Measurements from ENCODE around the gene AQP1.

AQP1 gene

DNA sequence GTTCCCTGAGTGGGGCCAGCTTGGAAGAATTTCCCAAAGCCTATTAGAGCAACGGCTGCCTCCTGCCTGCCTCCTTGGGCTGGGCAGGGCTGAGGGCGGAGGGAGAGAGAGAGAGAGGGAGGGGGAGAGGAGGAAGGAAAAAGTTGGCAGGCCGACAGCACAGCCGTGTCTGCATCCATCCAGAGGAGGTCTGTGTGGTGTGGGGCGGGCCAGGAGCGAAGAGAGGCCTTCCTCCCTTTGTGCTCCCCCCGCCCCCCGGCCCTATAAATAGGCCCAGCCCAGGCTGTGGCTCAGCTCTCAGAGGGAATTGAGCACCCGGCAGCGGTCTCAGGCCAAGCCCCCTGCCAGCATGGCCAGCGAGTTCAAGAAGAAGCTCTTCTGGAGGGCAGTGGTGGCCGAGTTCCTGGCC, at the start of gene AQP1:
Gene AQP1 (plus strand): TSS at position 293 of the 409 bp plus-strand sequence. CDS start 57 bp downstream, at position 350.
- DNase-seq (ENCODE audit: low read depth): no peak
- TF ChIP-seq, protein P1, sequence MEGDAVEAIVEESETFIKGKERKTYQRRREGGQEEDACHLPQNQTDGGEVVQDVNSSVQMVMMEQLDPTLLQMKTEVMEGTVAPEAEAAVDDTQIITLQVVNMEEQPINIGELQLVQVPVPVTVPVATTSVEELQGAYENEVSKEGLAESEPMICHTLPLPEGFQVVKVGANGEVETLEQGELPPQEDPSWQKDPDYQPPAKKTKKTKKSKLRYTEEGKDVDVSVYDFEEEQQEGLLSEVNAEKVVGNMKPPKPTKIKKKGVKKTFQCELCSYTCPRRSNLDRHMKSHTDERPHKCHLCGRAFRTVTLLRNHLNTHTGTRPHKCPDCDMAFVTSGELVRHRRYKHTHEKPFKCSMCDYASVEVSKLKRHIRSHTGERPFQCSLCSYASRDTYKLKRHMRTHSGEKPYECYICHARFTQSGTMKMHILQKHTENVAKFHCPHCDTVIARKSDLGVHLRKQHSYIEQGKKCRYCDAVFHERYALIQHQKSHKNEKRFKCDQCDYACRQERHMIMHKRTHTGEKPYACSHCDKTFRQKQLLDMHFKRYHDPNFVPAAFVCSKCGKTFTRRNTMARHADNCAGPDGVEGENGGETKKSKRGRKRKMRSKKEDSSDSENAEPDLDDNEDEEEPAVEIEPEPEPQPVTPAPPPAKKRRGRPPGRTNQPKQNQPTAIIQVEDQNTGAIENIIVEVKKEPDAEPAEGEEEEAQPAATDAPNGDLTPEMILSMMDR (IDR thresholded peaks at IDR 0.05; ENCODE audit: control insufficient read depth, extremely low read depth, insufficient read depth): no peak

DNA sequence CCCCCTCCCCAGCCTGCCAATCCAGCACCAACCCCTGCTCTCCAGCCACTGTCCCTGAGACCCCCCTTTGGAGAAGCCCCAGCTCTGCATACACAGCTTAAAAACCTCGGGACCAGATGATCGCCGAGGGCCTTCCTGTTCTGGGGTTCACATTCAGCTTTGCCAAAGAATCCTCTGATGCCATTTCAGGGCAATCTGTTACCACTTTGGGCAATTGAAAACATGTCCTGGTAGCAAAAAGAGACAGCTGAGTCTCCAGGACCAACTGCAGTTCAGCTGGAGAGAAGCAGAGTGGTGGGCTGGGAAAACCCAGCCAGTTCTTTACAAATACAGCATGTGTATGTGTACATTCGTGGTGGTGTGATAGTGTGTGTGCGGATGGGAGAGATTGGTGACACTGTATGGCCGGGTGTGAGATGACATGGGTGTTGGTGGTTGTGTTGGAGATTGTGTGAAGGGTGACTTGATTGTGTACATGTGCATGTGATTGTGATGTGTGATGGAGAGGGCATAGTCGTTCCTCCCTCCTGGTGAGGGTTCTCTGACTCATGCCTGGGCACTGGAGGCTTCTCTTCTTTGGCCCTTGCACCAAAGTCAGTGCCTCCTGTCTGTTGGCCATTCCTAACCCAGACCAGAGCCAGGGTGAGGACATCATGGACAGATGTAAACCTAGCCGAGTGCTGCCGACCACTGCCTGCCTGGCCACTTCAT, 48.5 kb upstream of the AQP1 start:
- no peak for DNase-seq (ENCODE audit: low read depth)
- no peak overlapping the region for H3K4me3 ChIP-seq (ENCODE audit: low read depth, low read length)
- TF ChIP-seq, protein P1 (IDR thresholded peaks at IDR 0.05; ENCODE audit: control insufficient read depth, extremely low read depth, insufficient read depth): no peak

More for the DNA sequence above, at the start of gene AQP1:
- no peak within 1 kb of the TSS for H3K4me3 ChIP-seq (ENCODE audit: low read depth, low read length)

DNA sequence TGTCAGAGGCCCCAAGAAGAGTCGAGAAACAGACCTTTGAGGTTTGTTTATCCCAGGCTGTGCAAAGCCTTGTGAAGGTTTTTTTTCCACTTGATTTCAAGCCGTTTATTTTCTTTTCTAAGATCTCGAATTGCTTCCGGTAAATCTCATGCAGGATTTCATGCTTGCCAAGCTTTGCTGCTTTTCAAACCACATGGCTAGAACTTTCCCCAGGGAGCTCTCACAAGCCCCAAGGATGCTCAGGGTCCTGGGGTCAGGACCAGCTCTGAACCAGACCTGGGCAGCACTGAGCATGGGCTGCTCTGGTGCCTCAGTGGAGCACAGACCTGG, 48.0 kb upstream of the AQP1 start:
- H3K4me3 ChIP-seq (ENCODE audit: low read depth, low read length): no peak overlapping the region
- DNase-seq (ENCODE audit: low read depth): no peak
- TF ChIP-seq, protein P1 (IDR thresholded peaks at IDR 0.05; ENCODE audit: control insufficient read depth, extremely low read depth, insufficient read depth): no peak

DNA sequence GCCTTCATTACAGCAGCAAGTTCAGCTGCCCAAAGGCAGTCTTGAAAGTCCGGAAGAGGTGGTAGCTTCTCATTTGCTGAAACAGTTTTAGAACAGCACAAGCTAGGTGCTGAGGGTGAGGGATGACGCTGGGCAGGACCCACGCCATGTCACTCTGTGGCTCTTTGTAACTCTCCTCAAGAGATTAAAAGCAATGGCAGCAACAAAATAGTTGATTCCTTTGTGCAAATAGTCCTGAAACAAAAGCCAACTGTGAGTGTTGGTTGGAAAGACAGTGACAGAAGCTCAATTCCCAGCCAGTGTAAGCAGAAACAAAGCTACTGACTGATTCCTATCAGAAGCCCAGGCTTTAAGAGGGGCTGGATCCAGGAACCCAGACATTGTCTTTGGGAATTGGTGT, 47.6 kb upstream of the AQP1 start:
- TF ChIP-seq, protein P1 (IDR thresholded peaks at IDR 0.05; ENCODE audit: control insufficient read depth, extremely low read depth, insufficient read depth): no peak
- no peak overlapping the region for H3K4me3 ChIP-seq (ENCODE audit: low read depth, low read length)
- DNase-seq (ENCODE audit: low read depth): no peak

DNA sequence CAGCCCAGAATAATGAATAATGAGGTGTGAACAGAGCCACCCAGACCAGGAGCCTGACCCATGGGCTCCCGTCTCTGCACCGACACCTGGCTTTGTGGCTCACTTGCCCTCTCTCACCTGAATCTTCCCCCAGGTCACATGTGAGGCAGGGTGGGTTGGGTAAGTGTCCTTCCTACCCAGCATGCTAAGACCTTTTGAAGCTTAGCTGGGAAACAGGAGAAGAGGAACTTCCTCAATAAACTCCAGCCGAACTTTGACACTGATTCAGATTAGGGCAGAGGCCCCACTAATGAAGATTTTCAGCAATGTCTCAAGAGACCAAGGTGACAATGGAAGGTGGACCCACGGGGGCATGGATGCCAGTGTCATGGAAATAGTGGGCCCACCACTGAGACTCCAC, 46.6 kb upstream of the AQP1 start:
- no peak for DNase-seq (ENCODE audit: low read depth)

DNA sequence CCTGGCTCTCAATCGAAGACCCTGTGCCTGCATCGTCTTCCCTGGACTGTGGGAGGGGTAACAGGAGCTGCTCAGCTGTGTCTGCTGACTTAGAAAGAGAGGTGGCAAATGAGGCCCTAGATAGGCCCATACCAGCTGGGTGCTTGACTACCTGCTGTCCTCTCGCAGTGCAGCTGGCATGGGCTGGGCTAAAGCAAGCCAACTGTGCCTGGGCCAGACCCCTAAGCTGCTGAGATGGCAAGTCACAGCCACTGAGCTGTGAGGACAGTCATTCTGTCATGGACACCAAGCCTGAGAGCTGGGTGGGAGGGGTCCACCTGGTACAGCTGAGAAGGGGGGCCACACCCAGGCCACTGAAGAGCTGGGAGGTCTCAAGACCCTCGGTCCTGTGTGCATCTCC, 45.8 kb upstream of the AQP1 start:
- no peak for DNase-seq (ENCODE audit: low read depth)
- no peak overlapping the region for H3K4me3 ChIP-seq (ENCODE audit: low read depth, low read length)
- TF ChIP-seq, protein P1 (IDR thresholded peaks at IDR 0.05; ENCODE audit: control insufficient read depth, extremely low read depth, insufficient read depth): no peak

More for the DNA sequence above, 46.6 kb upstream of the AQP1 start:
- TF ChIP-seq, protein P1 (IDR thresholded peaks at IDR 0.05; ENCODE audit: control insufficient read depth, extremely low read depth, insufficient read depth): no peak
- H3K4me3 ChIP-seq (ENCODE audit: low read depth, low read length): no peak overlapping the region

DNA sequence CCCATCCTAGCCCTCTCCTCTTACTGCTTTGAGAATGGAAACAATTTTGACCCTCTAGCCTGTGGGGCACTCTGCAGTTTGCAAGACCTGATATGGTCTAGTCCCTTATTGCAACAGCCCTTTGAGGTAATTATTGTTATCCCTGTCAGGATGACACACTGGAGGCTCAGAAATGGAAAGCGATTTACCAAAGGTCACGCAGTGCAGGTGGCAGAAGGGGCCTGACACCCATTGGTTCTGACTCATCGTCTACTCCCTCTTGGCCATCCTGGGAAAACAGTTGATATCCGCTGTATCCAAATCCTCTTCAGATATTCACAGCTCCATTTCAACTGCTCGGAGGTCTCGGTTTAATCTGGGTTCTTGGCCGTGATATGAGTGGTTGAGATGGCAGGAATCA, 44.7 kb upstream of the AQP1 start:
- no peak overlapping the region for H3K4me3 ChIP-seq (ENCODE audit: low read depth, low read length)
- no peak for DNase-seq (ENCODE audit: low read depth)
- TF ChIP-seq, protein P1 (IDR thresholded peaks at IDR 0.05; ENCODE audit: control insufficient read depth, extremely low read depth, insufficient read depth): no peak

All from LNCaP clone FGC (cell line).